ENCODE data around the gene PHACTR1.
A peak's percentile ranks its signal among the peaks of the same experiment; 100 is the strongest.
"Not testable (repeated sequence)": the region's sequence is repeated elsewhere in the genome, so short reads cannot be mapped to it uniquely, and the experiment has no call there.

The PHACTR1 gene

GRCh38 chr6:12749531-12750379, 33.2 kb downstream of the PHACTR1 start:
- DNase-seq: no peak

DNA sequence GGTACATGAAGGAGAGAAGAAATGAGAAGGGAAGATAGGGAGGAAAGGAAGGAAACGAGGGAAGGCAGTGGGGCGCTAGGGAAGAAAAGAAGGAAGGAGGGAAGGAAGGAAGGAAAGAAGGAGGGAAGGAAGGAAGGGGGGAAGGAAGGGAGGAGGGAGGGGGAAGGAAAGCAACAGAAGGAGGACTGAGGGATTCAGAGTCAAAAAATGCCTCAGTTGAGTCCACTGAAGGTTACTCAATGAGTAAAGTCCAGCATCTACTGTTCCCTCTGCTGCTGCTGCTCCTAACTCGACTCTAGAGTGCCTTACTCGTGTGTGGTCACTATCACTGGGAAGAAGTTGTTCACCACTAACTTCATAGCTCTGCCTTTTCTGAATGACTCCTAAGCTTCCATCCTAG, 33.8 kb downstream of the PHACTR1 start:
- no peak for DNase-seq

GRCh38 chr6:12751694-12752325, 35.2 kb downstream of the PHACTR1 start:
- peak; percentile 6 for DNase-seq

DNA sequence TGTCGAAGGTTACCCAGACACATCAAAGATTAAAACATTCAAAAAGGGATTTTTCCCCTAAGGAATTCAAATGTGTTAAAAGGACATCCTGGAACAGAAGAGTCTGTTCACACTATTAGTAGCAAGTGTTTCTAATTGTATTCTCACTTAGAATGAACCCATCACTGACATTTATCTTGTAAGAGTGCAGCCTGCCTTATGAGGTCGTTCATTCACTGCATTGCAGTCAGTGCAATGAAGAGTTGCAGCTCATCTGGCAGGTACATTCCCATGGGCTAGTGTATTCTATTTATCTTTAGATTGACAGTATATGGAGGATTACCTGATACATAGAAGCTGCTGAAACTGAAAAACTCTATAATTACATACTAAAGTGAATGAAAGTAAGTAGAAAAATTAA, 36.5 kb downstream of the PHACTR1 start:
- no peak for DNase-seq

GRCh38 chr6:12760226-12760625, 43.7 kb downstream of the PHACTR1 start:
- no peak for DNase-seq

- DNase-seq: no peak
Observed at GRCh38 chr6:12760911-12761310, 44.3 kb downstream of the PHACTR1 start.

DNA sequence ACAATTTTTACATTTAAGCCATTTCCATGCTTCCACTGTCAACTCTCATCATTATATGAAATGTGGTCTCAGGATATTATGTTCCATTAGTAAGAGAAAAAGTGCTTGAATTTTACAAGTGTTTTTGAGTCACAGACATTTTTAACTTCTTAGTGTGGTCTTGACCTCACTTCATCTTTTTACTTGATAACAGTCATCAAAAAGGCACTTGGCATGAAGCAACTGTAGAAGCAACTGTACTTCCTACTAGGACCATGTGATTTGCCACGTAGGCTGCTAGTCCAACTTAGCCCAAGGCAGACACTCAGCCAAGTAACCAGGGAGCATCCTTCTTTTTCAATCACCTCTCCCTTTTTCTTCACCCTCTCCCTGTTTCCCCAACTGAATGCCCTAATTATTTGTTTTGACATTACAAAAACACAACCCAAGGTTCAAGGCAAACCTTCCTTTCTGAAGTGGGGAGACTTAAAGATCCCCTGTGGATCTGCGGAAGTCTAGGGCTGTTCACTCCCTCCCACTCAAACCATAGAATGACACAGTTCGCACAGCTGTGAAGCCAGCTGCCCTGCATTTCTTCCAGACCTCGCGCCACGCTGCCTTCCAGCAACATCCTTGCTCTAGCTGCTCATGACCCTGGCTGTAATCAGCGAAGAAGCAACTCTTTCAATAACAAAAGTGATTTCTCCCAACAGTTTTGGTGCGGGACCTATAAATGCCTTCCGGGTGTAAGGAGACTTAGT, 45.0 kb downstream of the PHACTR1 start:
- DNase-seq: no peak

GRCh38 chr6:12762731-12763434, 46.3 kb downstream of the PHACTR1 start:
- not testable (repeated sequence) for DNase-seq

- no peak for DNase-seq
Observed at GRCh38 chr6:12766365-12766764, 49.8 kb downstream of the PHACTR1 start.

GRCh38 chr6:12767016-12767415, 50.4 kb downstream of the PHACTR1 start:
- DNase-seq: no peak

DNA sequence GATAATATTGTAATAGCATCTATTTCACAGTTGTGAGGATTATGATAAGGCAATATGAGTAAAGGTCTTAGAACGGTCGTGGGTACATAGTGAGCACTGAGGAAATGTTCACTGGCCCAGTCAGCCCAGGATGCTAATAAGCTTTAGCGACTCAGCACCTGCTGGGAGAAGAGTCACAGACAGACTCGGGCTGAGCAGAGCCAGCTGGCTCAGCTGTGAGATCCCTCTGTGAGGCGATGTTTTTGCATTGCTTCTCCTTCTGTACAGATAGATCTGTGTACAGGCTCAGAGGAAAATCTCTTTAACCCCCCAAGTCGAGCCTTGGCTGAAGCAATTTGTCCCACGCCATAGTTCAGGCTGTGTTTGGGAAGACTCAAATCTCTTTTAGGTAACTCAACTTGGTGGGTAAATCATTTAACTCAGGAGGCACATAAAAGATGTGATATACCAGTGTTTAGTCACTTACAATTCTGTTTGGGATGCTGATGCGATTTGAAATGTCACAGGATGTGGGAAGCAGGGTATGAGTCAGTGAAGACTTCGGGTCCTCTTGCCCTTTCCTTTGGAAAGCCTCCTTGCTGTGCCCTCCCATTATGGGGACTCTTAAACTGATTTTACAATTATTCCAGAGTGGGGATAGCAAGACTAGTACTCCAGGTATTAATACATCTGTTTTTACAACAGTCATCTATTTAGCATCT, 53.1 kb downstream of the PHACTR1 start:
- DNase-seq: no peak

DNA sequence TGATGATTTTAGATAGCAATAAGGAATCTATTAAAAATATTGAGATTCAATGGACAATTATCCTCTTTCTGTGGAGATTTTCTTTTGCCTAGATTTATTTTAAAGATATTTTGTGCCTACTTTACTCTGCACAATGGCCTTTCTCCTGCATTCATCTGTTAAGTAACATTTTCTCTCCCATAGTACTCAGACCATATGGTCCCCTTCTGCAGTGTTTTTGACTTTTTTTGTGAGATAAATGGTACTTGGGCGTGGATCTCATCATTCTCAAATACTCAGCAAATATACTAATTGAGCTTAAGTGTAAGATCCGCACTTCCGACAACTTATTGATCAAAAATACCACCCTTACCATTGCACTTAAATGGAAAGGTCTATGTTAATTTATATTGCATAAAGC, 55.8 kb downstream of the PHACTR1 start:
- DNase-seq: no peak

- no peak for DNase-seq
Observed at GRCh38 chr6:12776291-12776690, 59.7 kb downstream of the PHACTR1 start.

DNA sequence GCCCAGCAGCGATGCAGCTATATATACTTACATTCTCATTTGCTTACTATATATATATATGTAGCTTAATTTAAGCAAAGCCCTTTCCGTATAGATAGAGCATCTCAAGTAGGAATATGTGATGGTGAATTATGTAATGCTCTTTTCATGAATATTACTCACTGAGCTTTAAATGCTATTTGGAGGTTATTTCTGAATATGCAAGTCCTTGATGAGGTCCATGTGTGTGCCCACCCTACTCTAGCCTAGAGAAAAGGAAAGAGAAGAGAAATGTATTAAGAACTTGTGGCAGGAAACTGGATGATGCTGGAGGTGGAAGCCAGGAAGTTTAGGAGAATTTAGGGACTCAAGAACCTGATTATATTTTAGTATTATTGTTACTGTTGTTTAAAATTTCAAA, 63.2 kb downstream of the PHACTR1 start:
- no peak for DNase-seq

GRCh38 chr6:12782136-12782535, 65.6 kb downstream of the PHACTR1 start:
- DNase-seq: no peak

- no peak for DNase-seq
Observed at GRCh38 chr6:12785301-12785700, 68.7 kb downstream of the PHACTR1 start.

- no peak for DNase-seq
Observed at GRCh38 chr6:12785921-12786320, 69.4 kb downstream of the PHACTR1 start.

GRCh38 chr6:12791371-12791770, 74.8 kb downstream of the PHACTR1 start:
- DNase-seq: no peak

DNA sequence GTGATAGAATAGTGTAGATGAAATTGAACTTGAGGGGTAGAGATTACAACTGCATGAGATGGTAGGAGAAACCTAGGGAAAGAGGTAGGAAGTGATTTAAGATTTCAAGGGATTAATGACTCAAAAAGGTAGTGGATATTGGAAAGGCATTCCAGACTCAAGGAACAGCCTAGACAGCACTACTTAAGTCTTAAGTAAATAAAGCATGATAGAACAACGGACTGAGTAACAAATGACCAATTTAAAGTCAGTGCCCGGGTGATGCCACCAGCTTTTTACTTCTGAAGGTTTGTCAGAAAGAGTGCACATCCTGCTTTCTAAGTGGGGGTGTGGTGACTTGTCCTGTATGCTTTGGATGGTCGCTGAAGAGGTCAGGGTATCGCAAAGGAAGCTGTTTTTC, 81.8 kb downstream of the PHACTR1 start:
- DNase-seq: no peak

DNA sequence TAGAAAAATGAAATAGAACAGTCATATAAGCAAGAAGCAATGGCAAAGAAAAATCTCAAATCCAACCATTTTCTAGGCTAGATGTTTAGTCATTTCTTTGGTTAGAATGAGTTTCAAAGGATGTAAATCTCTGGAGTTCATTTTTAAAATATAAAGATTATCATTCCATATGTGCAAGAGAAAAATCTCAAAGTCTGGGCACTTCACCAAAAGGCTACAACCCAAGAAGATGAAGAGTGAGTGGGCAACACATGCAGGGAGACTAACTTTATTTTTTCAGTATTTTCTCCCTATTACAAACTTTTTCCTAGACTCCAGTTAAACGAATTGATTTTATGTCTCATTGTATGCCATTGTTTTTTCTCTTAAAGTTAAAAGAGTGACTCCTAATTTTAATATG, 83.6 kb downstream of the PHACTR1 start:
- DNase-seq: no peak

- no peak for DNase-seq
Observed at GRCh38 chr6:12801141-12801540, 84.6 kb downstream of the PHACTR1 start.

GRCh38 chr6:12802440-12802839, 85.9 kb downstream of the PHACTR1 start:
- DNase-seq: no peak

DNA sequence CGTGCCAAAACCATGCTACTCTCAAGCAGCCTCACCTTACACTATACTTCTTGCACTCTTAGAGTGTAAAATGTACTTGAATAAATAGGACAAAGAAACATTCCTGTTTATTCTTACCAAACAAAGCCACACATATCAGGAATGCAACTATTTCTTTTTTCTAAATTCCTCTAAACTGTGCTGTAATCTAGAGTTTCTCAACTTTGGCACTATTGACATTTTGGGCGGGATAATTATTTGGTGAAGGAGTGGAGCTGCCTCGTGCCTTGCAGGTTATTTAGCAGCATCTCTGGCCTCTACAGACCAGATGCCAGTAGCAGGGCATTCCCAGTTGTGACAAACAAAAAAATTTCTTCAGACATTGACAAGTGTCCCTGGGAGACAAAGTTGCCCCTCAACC, 86.9 kb downstream of the PHACTR1 start:
- no peak for DNase-seq

All from activated gamma-delta T cell treated with Interleukin-2 at 50 U/mL for 16 hours (primary cell).